SH-SY5Y (cell line): ENCODE results near the gene FAM120A.

Source experiments
- GATA2 ChIP-seq: IDR thresholded peaks from 2 replicates; pipeline ENCODE4 v1.6.1; 2011; ENCODE audit warnings: mild to moderate bottlenecking, low read depth, low read length
- GATA3 ChIP-seq: IDR thresholded peaks from 2 replicates; pipeline ENCODE4 v1.6.1; 2011; ENCODE audit warnings: low read depth, mild to moderate bottlenecking, low read length, moderate library complexity

- TF ChIP-seq GATA3 (no peak), GATA2 (no peak)
Observed at GRCh38 chr9:93613174-93613573, 161.7 kb downstream of the FAM120A start.
